Measurements from ENCODE around the gene S100P. TPM values are rescaled to one million over a fixed set of nuclear protein-coding genes. Genes with fewer than 3 reads are reported as not detected.

Gene S100P
- total RNA-seq, 1 donor from 2014 or later: not detected

DNA sequence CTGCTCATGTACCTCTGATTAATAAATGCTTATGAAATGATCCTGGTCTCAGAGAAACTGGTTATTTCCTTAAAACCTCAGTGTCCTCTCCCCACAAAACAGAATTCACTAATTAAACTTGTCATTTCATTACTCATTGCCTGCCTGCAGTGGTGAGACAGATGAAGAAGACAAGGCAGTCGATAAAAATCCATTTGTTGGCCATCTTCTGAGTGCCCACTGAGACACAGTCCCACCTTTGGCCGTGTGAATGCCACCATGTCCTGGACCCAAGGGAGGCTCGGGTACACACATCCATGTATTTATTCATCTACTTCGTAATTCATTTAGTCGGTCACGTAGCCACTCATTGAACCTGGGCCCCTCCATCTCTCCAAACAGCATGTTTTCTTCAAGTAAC is 3.5 kb downstream of the S100P start:
- no peak for DNase-seq (ENCODE audit: low read depth)

DNA sequence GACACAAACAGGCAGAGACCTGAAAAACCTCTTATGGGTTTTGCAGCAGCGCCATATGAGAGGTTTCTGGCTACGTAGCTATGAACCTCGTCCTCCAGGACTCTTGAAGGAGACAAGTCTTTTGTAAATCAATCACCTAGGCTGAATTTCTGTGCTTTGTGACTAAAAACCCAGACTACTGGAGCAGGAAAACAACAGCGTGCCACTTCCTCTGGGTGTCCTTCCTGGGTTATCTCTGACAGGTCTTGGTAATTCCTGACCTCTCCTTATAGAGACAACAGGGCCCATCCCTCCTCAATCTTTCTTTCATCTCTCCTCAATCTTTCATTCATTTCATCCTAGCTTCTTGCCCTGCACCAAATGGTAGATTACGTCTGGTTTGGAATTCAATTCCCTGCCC is 5.7 kb downstream of the S100P start:
- DNase-seq (ENCODE audit: low read depth): no peak

DNA sequence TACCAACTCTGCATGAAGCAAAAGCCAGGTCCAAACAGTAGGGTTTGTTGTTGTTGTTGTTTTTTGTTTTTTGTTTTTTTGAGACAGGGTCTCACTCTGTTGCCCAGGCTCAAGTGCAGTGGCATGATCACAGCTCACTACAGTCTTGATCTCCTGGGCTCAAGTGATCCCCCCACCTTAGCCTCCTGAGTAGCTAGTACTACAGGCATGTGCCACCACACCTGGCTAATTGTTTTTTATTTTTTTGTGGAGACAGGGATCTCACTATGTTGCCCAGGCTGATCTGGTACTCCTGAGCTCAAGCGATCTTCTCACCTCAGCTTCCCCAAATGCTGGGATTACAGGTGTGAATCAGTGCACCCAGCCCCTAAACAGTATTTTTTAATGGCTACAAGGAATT is 6.2 kb downstream of the S100P start:
- DNase-seq (ENCODE audit: low read depth): no peak

DNA sequence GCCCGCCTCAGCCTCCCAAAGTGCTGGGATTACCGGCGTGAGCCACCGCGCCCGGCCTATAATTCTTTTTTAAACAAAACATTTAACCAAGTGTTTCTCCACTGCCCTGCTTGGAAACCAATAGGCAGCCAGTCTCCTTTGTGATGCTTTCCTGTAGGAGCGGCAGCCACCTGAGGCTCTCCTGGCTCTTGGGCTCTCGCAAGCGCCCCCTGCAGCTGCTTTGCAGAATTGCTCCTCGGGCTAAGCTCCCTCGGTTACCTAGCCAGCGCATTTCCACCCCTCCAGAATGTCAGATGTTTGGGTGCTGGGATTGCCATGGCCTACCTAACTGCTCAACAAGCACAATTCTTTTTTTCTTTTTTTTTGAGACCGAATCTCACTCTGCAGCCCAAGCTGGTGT is 7.7 kb downstream of the S100P start:
- no peak for DNase-seq (ENCODE audit: low read depth)

DNA sequence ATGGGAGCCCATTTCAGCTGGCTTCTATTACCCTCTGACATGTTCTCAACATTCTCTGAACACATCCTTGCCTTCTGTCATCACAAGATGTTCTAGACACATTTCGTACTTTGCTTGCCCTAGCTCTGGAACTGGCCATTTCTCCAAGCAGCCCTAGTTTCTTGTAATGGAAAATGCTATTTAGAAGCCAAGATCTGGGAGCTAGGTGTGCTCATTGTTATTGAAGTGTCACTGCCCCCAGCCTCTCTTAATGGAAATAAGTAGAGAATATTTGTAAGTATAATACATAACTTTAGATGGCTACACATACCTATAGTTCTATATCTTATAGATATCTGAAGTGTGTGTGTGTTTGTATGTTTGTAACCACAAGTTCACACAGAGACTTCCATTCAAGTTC is 9.1 kb downstream of the S100P start:
- no peak for DNase-seq (ENCODE audit: low read depth)

DNA sequence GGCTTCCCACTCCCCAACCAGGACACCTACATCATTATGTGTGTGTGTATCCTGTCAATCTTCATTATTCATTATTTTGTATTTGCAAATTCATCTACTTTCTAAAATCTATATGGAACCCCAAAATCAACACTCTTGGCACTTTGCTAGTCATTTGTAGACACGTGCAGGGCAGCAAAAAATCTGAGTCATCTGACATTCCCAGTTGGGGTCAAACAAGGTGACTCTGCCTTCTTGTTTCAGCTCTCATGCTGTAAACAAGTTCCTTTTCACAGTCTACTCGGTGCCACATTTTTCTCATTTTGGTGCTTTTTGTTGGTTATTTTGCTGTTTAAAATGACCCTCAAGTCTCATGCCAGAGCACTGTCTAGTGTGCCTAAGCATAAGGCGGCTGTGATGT is 10.1 kb downstream of the S100P start:
- peak; percentile 33 for DNase-seq (ENCODE audit: low read depth)

DNA sequence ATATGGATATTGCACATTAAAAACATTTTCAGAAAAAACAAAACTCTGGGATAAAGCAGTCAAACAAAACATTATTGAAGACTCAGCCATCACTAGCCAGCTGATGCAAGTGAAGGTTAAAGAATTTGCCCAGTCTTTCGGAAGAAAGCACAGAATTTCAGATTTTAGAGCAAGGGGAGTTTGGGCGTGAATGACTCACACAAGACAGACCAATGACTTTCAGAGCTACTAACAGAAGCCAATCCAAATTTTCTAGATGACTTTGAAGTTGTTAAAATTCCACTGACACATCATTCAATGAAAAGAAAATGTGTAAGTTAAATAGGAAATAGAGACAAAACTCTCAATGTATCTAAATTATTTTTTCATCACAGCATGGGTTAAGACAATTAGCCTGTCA is 12.0 kb downstream of the S100P start:
- no peak for DNase-seq (ENCODE audit: low read depth)

DNA sequence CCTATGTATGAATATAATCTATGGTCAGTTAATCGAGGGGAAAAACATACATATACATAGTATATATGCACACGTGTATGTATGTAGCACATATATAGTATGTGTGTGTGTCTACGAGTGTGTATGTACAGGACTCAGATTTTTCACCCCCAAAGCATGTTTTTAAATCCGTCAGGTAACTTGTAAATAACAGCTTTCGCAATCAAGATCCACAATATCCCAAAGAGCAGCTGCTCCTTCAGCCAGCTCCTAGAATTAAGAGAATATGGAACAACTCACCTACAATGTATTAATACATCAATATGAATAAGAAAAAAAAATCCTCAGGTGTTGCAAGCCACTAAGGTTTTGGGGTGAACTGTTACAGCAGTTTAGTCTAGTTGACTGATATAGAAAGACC is 12.5 kb downstream of the S100P start:
- DNase-seq (ENCODE audit: low read depth): no peak

DNA sequence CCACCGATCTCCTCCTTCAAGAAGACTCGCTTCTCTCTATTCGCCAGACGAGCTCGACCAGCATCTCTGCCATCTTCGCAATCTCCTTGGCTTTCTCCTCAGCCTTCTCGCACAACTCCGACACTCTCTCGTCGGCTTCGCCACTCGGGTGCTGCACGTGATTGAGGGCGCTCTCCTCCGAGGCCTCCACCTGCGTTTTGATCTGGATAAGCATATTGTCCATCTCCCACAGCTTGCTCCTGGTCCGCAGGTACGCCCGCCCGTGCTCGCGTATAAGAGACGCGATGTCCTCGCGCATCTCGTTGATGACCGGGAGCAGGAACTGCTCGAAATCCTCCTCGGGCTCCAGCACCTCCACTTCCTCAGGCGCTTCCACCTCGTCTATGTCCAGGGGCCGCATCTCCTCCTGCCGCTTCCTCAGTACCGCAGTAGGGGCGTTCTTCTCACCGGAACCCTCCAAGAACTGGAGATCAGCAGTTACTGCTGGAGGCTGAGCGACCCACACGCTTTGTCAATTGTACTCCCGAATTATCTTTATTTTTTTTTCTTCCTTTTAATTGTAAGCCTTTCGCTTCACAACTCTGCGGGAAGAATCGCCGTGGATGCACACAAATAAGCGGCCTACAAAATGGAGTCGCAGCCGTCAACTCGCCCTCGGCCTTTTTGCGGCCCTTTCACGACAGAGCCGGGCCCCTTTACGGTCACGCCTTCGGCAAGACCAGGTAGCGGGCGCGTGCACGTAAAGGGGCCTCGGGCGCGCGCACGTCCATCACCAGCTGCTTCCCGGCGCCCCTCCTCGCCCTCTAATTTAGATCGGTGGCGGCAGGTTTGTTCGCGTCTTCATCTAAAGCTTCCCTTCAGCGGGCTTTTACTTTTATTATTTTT is 15.8 kb downstream of the S100P start, which contains the start of gene MRFAP1L1:
TSS of gene MRFAP1L1 (minus strand) at position 636 of the 885 bp plus-strand sequence. CDS start at position 400, 236 bp downstream.
- peak; percentile 90 for DNase-seq (ENCODE audit: low read depth)

DNA sequence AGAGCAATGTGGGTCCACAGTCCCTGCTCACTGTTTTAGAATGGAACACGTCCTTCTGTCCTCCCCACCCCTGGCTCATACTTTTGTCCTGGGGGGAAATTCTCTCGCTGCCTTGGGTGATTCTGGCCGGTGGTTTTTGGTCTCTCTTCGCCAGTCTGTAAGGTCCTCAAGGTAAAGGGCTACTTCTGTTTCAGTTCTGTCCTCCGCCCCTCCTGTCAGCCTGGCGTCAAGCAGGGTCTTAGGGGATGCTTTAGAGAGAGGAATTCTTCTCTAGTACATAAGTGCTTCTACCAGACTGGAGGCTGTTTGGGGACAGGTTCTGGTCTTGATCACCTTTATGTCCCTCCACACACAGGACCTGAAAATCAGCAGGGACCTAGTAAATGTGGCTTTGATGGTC is 16.6 kb downstream of the S100P start:
- DNase-seq (ENCODE audit: low read depth): no peak

DNA sequence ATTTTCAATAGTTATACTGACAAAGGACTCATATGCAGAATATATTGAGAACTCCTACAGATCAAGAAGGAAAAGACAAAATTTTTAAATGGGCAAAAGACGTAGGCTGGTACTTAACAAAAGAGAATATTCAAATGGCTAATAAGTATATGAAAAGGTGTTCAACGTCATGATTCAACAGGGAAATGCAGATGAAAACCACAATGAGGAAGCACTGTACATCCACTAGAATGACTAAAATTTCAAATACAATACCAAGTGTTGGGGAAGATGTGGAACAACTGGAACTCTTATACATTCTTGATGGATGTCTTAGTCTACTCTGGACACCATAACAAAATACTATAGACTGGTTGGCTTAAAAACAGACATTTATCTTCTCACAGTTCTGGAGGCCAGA is 17.3 kb downstream of the S100P start:
- DNase-seq (ENCODE audit: low read depth): no peak

DNA sequence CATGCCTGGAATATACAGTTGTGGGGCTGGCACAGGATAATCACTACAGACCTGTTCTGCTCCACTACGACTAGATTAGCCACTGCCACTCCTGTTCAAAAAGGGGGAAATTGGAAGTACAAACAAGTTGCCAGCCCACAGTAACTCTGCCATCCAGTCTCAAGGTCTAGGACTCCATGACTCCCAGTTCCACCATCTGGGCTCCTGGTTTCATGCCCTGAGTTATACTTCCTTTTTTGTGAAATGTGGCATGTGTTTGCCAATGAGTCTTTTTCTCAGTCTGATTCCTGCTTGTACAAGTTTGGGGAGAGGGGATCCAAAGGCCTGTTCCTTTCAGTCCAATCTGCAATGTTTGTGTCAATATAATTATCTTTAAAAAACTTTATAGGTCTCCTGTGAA is 21.3 kb downstream of the S100P start:
- DNase-seq (ENCODE audit: low read depth): no peak

DNA sequence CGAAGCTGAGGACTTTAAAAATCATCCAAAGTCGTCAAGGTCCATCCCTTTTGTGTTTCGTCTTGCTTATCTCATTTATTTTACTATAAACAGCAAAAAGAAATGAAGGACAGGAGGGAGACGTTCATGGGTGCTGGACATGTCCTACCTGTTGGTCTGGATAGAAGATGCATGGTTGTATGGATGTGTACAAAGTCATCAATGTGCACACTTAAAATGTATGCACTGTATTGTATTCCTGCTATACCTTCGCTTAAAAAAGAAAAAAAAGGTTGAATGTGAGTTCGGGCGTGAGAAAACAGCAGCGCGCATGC is 22.0 kb downstream of the S100P start:
- no peak for DNase-seq (ENCODE audit: low read depth)

DNA sequence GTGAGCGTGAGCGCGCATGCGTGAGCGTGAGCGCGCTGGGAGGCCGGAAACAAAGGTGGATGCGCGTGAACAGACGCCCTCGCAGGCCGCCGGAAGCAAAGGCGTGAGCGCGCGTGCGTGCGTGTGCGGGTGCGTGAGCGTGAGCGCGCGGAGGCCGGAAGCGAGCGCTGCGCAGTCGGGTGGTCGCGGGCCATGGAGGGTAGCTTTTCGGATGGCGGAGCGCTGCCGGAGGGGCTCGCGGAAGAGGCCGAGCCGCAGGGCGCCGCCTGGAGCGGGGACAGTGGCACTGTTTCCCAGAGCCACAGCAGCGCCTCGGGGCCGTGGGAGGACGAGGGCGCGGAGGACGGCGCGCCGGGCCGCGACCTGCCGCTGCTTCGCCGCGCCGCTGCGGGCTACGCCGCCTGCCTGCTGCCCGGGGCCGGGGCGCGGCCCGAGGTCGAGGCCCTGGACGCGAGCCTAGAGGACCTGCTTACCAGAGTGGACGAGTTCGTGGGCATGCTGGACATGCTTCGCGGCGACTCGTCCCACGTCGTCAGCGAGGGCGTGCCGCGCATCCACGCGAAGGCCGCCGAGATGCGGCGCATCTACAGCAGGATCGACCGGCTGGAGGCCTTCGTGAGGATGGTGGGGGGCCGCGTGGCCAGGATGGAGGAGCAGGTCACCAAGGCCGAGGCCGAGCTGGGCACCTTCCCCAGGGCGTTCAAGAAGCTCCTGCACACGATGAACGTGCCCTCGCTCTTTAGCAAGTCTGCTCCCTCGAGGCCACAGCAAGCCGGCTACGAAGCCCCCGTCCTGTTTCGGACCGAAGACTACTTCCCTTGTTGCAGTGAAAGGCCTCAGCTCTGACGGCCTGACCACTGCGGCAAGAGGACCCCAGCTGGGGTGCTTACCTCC is 22.6 kb downstream of the S100P start, which contains the start of gene BLOC1S4:
TSS of gene BLOC1S4 (plus strand) at position 157 of the 894 bp plus-strand sequence. CDS start at position 193, 36 bp downstream.
- DNase-seq (ENCODE audit: low read depth): peak; percentile 71

DNA sequence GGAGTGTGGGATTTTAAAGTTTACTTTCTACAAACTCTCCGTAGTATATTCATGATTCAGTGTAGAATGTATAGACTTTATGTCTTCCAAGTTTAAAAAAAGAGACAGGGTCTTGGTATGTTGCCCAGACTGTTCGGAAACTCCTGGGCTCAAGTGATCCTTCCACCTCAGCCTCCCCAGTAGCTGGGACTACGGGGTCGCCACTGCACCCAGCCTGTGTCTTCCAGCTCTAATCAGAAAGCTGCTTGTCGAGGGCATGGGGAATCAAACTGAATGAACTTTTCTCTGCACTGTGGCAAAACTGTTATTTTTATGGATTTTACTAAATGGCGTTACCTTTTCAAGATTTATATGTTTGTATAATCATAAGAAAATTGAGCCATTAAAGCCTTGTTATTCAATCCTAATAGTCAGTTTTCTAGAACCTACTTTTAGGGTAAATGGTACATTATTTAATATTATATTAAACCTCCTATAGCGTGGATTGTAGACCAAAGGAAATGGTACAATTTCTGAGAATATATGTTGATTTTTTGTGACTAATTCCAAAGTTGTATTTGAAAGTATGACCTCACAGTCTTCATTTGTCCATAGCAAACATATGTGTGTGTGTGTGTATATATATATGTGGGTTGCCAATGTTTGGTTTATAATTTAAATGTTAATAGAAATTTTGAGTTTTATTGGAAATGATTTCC is 23.4 kb downstream of the S100P start:
- DNase-seq (ENCODE audit: low read depth): no peak

DNA sequence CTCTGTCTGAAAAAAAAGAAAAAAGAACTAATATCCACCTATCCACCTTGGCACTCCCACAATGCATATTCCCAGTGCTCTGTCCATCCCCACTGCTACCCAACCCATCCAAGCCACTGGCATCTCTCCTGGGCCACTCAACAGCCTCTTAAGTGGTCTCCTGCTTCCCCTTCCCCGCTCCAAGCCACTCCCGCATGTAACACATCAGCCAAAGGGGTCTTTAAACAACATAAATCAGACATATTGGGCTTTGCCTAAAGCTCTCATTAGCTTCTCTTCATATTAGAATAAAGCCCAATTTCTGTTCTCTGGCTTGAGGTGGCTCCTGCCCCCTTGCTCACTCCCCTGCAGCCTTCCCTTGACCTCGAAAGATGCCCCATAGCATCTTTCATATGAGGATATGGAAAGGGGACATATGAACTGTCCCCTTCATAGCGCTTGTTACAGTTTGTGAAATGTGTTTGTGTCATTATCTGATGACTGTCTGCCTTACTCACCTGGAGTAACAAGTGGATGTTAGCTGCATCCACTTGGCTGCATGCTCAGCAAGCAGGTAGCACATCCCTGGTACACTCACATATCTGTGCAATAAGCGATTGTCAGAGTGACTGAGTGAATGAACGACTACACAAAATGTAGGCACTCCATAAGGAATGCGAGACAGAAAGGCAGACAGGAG is 25.4 kb downstream of the S100P start:
- no peak for DNase-seq (ENCODE audit: low read depth)

DNA sequence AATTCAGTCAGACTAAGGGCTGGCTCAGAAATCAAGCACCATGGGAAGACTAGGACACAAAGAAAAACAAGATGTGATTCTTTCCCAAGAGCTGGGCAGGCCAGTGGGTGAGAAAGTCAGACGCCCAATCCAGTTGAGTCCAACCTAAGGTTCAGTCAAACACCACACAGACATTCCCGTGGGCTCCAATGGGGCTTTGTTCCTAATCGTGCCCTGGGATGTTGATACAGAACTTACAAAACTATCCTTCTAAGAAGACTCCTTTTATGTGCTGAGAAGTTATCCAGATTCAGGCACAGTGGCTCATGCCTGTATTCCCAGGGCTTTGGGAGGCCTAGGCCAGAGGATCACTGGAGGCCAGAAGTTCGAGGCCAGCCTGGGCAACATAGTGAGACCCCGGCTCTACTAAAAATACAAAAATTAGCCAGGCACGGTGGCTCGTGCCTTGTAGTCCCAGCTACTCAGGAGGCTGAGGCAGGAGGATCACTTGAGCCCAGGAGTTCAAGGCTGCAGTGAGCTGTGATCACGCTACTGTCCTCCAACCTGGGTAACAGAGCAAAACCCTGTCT is 26.0 kb downstream of the S100P start:
- no peak for DNase-seq (ENCODE audit: low read depth)

DNA sequence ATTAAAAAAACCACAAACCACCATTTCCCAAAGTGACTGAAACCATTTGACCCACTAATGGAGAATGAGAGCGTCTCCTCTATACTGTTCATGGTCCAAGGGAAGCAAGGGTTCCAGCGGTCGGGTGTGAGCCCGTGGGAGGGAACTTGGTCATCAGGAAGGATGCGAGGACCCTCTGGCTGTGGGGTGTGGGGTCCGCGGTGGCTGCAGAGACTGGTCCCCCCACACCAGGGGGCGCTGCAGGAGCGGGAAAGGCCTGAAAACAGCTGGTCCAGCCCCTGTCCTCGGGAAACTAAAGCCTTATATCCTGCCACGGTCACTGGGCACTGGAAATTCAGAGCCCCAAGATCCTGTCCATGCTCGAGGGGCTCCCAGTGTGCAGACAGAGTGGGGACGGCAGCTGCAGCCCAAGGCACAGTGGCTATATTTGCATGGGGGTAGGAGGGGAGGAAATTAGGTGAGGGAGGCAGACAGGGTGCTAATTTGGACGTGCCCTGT is 26.6 kb downstream of the S100P start:
- DNase-seq (ENCODE audit: low read depth): peak; percentile 32

DNA sequence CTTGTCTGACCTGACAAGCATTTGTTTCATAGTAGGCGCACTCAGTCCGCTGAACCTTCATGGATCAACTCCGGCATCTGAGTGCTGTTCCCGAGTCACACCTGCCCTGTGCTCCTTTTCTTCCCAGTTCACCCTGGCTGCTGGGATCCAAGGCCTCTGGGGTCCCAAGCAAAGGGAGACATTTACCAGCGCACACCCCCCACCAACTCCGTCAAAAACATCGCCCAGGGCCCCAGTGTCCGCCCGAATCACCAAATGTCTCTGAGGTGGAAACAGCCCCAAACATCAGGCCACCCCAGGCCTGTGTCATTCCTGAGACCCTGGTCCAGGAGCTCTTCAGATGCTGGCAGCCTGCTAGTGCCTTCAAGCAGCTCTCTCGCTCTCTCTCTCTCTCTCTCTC is 27.4 kb downstream of the S100P start:
- DNase-seq (ENCODE audit: low read depth): no peak

DNA sequence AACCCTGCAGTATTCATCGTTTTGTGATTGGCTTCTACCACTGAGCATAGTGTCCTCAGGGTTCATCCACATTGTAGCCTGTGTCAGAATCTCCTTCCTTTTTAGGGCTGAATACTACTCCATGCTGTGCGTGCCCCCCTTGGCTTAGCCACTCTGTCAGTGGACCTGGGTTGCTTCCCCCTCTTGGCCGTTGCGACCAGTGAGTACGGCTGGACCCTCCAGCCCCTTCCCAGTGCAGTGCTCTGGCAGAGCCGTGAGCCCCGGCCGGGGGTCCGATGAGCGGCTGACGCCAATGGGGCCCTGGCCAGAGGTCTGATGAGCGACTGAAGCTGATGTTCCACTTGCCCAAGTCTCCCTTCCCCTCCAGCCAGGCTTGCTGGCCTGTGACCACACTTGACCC is 29.2 kb downstream of the S100P start:
- DNase-seq (ENCODE audit: low read depth): no peak

DNA sequence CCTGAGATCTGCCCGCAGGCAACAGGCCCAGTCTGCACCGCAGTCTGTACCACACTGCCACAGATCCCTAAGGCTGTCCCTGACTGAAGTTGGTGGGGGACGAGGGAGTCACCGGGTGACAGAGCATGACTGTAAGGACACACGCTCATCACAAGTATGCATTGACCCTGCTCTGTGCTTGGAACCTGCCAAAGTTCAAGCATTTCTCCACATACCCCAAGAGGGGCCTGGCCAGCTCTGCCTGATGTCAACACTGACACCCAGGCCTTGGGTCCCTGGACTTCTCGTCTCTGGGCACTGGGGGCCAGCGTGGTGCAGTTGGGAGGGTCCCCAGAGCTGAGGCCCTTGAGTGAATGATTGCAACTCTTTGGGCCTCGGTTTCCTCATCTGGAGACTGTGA is 30.2 kb downstream of the S100P start:
- DNase-seq (ENCODE audit: low read depth): no peak
